MCF 10A (cell line): ENCODE results near the gene EDC3. TPM values are rescaled to one million over a fixed set of nuclear protein-coding genes. Genes with fewer than 3 reads are reported as not detected.

Source experiments
- BruUV-seq: library from RNA; stranded (reverse); fragments of 400-500 nt; replicated peaks from 2 replicates; lab custom pipeline; 2021; lab: Mats Ljungman, UMichigan
- CTCF ChIA-PET: fragments of 300-600 bp; sonication (Branson Sonifier 250); formaldehyde crosslinking; extraction: SDS; loops from one replicate; lab custom pipeline; 2021; ENCODE audit warnings: antibody characterized with exemption, inconsistent platforms; lab: Yijun Ruan, JAX
- POLR2A ChIA-PET: fragments of 300-600, 350-650 bp; sonication (Branson Sonifier 250); formaldehyde crosslinking; extraction: SDS; loops from one replicate; lab custom pipeline; 2020; ENCODE audit warnings: antibody characterized with exemption, inconsistent platforms; lab: Yijun Ruan, JAX
- DNase-seq: peaks from one replicate; pipeline ENCODE4 v3.0.0-alpha.2; 2018; ENCODE audit not compliant: unreplicated experiment
- H3K27ac Mint-ChIP-seq: one replicate; pipeline ENCODE4 v1.8.0; 2022; ENCODE audit warnings: mild to moderate bottlenecking, low read depth, mixed read lengths; ENCODE audit not compliant: unreplicated experiment
- H3K27me3 Mint-ChIP-seq: one replicate; pipeline ENCODE4 v1.8.0; 2022; ENCODE audit warnings: mixed read lengths; ENCODE audit not compliant: insufficient read depth, unreplicated experiment
- H3K36me3 Mint-ChIP-seq: one replicate; pipeline ENCODE4 v1.8.0; 2022; ENCODE audit warnings: mild to moderate bottlenecking, moderate library complexity, mixed read lengths; ENCODE audit not compliant: insufficient read depth, unreplicated experiment
- H3K4me1 Mint-ChIP-seq: one replicate; pipeline ENCODE4 v1.8.0; 2022; ENCODE audit warnings: mixed read lengths; ENCODE audit not compliant: insufficient read depth, unreplicated experiment
- H3K4me3 Mint-ChIP-seq: one replicate; pipeline ENCODE4 v1.8.0; 2022; ENCODE audit warnings: mild to moderate bottlenecking, moderate library complexity, mixed read lengths; ENCODE audit not compliant: unreplicated experiment
- H3K9me3 Mint-ChIP-seq: one replicate; pipeline ENCODE4 v1.8.0; 2022; ENCODE audit warnings: mixed read lengths; ENCODE audit not compliant: unreplicated experiment
- intact Hi-C: fragments of 100-400 bp; cut with micrococcal nuclease; formaldehyde crosslinking; loops from 2 replicates; pipeline ENCODE4 v1.14.1; 2022
- total RNA-seq: library from RNA; stranded (reverse); gene quantifications from 2 replicates; pipeline ENCODE4 v1.2.3, GENCODE V29; 2022
- TF ChIP-seq, protein P1 (sequence below): fragments of 200-600 bp; IDR thresholded peaks from one replicate; pipeline ENCODE4 v1.8.0; 2022; ENCODE audit warnings: antibody characterized with exemption, mild to moderate bottlenecking; ENCODE audit not compliant: unreplicated experiment

Gene EDC3
- total RNA-seq, 1 experiment from 2014 or later = 42.8 TPM

DNA sequence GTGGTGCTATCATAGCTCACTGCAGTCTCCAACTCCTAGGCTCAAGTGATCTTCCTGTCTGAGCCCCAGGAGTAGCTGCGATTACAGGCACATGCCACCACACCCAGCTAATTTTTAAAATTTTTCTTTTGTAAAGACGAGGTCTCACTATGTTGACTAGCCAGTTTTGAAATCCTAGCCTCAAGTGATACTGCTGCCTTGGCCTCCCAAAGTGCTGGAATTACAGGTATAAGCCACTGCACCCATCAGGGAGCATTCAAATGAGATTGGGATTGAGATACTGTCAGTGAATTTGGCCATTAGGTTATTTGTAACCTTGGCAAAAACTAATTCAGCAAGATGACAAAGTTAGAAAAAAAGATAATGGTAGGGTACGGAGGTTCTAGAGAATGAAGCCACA, 21.7 kb downstream of the EDC3 start:
- no peak for DNase-seq
- peaks cover 50% of the 10 kb centered on the region for H3K36me3 Mint-ChIP-seq
- BruUV-seq = no TSS peak
- H3K27ac Mint-ChIP-seq = no peak overlapping the region
- no peaks in the 10 kb centered on the region for H3K4me1 Mint-ChIP-seq
- ChIA-PET POLR2A (no interaction called here), CTCF (no interaction called here)
- intact Hi-C loops = no loop called here
- H3K4me3 Mint-ChIP-seq = no peak overlapping the region
- TF ChIP-seq, protein P1, sequence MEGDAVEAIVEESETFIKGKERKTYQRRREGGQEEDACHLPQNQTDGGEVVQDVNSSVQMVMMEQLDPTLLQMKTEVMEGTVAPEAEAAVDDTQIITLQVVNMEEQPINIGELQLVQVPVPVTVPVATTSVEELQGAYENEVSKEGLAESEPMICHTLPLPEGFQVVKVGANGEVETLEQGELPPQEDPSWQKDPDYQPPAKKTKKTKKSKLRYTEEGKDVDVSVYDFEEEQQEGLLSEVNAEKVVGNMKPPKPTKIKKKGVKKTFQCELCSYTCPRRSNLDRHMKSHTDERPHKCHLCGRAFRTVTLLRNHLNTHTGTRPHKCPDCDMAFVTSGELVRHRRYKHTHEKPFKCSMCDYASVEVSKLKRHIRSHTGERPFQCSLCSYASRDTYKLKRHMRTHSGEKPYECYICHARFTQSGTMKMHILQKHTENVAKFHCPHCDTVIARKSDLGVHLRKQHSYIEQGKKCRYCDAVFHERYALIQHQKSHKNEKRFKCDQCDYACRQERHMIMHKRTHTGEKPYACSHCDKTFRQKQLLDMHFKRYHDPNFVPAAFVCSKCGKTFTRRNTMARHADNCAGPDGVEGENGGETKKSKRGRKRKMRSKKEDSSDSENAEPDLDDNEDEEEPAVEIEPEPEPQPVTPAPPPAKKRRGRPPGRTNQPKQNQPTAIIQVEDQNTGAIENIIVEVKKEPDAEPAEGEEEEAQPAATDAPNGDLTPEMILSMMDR = no peak
- no peaks in the 10 kb centered on the region for H3K9me3 Mint-ChIP-seq
- no peaks in the 10 kb centered on the region for H3K27me3 Mint-ChIP-seq

DNA sequence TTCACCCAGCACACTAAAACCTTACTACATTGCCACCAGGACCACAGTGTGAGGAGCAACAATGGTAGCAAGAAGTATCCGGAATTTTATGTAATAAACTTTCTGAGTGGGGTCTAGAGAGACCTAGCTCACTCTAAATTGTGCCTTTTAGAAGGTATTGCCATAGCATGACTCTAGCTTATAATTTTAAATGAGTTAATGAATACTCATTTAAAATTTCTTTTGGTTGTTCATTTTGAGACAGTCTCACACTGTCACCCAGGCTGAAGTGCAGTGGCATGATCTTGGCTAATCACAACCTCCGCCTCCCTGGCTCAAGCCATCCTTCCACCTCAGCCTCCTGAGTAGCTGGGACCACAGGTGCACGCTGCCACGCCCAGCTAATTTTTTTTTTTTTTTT, 26.2 kb downstream of the EDC3 start:
- Mint-ChIP-seq H3K27me3 (no peaks in the 10 kb centered on the region), H3K4me3 (no peak overlapping the region), H3K4me1 (no peaks in the 10 kb centered on the region), H3K27ac (no peak overlapping the region), H3K9me3 (no peaks in the 10 kb centered on the region), H3K36me3 (peaks cover 61% of the 10 kb centered on the region)
- intact Hi-C loops = no loop called here
- ChIA-PET POLR2A (interaction anchor here (0.8 kb wide), 1 partner anchor 129 kb away, joined by 3 read pairs; no protein-coding TSS in a partner anchor), CTCF (interaction anchor here (0.6 kb wide), 2 partner anchors 29 to 100 kb away, joined by 3 to 4 read pairs; no protein-coding TSS in a partner anchor)
- TF ChIP-seq, protein P1 = no peak
- DNase-seq = no peak
- no TSS peak for BruUV-seq

DNA sequence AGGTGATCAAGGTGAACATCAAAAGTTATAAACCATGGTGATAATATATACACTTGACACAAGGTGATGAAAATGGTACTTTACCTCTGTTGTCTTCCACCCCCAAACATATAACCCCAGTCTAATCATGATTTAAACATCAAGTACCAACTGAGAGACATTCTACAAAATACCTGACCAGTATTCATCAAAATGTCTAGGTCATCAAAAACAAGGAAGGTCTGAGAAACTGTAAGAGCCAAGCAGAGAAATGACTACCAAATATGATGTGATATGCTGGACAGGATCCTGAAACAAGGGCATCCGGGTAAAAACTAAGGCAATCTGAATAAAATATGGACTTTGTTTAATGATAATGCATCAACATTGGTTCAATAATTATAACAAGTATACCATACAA, 27.8 kb downstream of the EDC3 start:
- ChIA-PET POLR2A (no interaction called here), CTCF (no interaction called here)
- intact Hi-C loops = no loop called here
- no peak for DNase-seq
- Mint-ChIP-seq H3K4me3 (no peak overlapping the region), H3K9me3 (no peaks in the 10 kb centered on the region), H3K27me3 (no peaks in the 10 kb centered on the region), H3K27ac (no peak overlapping the region), H3K36me3 (peaks cover 51% of the 10 kb centered on the region), H3K4me1 (peaks cover 9% of the 10 kb centered on the region)
- BruUV-seq = no TSS peak
- TF ChIP-seq, protein P1 = no peak

DNA sequence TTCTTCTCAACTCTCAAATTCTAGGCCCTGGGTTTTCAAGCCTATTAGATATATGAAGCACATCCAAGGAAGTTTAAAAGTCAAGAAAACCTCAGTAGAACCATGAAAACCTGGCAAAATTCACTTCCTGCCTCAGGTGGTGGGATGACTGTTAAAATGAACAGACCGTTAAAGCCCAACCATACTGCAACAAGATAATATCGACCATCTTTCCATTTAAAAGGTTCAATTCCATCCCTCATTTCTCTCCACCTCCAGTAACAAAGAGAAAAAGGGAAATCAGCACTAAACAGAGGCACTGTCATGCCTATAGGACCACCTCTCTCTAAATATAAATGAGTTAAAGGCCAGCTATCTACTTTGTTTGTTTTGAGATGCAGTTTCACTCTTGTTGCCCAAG, 31.2 kb downstream of the EDC3 start:
- ChIA-PET POLR2A (no interaction called here), CTCF (interaction anchor here (0.6 to 0.8 kb wide), 3 partner anchors 25 to 286 kb away, joined by 4 read pairs; no protein-coding TSS in a partner anchor)
- Mint-ChIP-seq H3K4me3 (no peak overlapping the region), H3K36me3 (peaks cover 22% of the 10 kb centered on the region), H3K27ac (no peak overlapping the region), H3K9me3 (no peaks in the 10 kb centered on the region), H3K4me1 (peaks cover 17% of the 10 kb centered on the region), H3K27me3 (no peaks in the 10 kb centered on the region)
- BruUV-seq = no TSS peak
- intact Hi-C loops = no loop called here
- TF ChIP-seq, protein P1 = no peak
- no peak for DNase-seq
